Activated CD8-positive, alpha-beta memory T cell treated with anti-CD3 and anti-CD28 coated beads, Interleukin-2, amount 50 U/mL, for 24 hours (primary cell): ENCODE measurements around the gene NDUFC2.
A peak's percentile ranks its signal among the peaks of the same experiment; 100 is the strongest.
"Not testable (repeated sequence)": the region's sequence is repeated elsewhere in the genome, so short reads cannot be mapped to it uniquely, and the experiment has no call there.

Experiments
- DNase-seq: peaks from one replicate; pipeline ENCODE4 v3.0.0-alpha.2; 2020; ENCODE audit errors: extremely low read depth

NDUFC2 gene

GRCh38 chr11:78054971-78055370 is 24.7 kb downstream of the NDUFC2 start:
- DNase-seq, result no peak

DNA sequence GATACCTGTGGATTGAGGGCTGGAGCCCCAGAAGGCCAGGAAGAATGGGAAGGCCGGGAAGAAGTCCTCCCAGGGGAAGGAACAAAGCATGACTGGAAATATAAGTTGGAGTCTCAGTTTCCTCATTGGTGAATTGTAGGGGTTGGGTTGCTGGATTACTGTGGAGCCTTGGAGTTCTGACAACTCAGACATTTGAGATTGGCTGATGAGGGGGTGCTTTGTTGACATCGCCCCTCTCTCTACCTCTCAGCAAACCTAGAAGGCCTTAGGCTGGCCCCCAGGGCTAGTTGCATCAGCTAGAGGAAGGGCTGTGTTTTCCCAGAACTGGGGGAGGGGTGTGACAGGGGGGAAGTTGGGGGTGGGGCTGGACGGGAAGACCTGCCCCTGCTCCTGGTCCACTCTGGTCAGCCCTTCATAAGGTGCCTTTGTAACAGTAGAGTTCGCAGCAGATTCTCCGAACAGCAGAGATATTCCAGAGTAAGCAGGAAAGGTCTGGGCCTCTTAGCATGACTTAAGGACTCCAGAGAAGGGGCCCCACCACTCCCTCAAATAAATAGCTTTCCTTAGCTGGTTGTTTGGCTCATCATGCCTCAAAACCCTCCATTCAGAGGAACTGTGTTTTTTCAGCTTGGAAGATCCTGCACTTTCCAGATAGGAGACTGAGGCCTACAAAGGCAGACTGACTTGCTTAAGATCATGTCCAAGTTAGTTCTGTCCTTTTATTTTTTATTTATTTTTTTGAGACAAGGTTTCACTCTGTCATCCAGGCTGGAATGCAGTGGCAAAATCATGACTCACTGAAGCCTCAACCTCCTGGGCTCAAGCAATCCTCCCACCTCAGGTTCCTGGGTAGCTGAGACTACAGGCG is 28.5 kb downstream of the NDUFC2 start:
- no peak for DNase-seq

GRCh38 chr11:78049348-78049747 is 30.3 kb downstream of the NDUFC2 start:
- no peak for DNase-seq

DNA sequence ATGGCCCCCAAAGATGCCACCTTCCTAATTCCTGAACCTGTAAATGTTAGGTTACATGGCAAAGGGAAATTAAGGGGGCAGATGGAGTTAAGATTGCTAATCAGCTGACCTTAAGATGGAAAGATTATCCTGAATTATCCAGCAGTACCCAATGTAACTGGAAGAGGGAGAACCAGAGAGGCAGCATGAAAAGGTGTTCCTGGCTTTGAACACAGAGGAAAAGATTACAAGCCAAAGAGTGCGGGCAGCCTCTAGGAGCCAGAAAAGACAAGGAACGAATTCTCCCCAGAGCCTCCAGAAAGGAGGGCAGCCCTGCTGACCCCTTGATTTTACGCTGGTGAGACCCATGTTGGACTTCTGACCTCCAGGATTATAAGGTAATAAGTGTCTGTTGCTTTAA is 31.1 kb downstream of the NDUFC2 start:
- DNase-seq, result no peak

- DNase-seq, result no peak
Observed at GRCh38 chr11:78046486-78046854, 33.2 kb downstream of the NDUFC2 start.

DNA sequence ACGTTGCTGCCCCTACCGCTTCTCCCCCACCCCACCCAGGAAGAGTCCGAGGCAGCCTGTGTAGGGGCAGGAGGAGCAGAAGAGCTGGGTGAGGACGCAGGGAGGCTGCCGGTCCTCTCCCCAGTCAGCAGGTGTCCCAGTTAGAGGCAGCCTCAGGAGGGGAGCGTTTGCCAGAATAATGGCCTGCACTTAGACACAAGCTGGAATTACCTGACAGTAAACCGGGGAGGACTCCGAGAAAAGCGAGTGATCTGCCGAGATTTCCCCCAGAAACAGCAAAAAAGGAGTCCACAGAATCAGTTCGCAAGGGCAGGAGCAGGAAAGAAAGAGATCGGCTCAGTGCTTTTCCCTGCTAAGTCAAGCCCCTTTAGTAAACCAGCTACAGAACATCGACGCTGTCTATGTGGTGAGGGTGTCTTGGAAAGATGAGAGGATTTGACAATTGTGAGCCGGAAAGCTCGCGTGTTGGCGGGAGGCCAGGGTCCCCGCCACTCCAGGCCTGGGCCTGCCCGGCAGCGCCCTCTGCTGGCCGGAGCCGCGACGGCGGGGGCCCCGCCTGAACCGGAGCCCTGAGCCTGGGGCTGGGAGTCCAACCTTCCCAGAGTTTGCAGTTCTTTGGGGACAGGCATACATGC is 33.7 kb downstream of the NDUFC2 start:
- peak; percentile 19 for DNase-seq

DNA sequence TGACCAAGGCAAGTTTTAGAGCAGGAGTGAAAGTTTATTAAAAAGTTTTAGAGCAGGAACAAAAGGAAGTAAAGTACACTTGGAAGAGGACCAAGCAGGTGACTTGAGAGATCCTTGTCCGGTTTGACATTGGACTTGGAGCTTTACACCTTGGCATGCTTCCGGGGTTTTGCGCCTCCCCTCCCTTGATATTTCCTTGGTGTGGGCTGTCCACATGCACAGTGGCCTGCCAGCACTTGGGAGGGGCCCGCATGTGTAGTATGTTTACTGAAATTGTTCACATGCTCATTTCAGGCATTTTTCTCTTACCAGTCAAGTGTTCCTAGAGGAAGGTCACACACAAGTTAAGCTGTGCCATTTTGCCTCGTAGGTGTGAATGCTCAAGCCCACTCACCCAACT is 35.0 kb downstream of the NDUFC2 start:
- no peak for DNase-seq

GRCh38 chr11:78041843-78042440 is 37.7 kb downstream of the NDUFC2 start:
- DNase-seq, result no peak

- not testable (repeated sequence) for DNase-seq
Observed at GRCh38 chr11:78041380-78041719, 38.3 kb downstream of the NDUFC2 start.

DNA sequence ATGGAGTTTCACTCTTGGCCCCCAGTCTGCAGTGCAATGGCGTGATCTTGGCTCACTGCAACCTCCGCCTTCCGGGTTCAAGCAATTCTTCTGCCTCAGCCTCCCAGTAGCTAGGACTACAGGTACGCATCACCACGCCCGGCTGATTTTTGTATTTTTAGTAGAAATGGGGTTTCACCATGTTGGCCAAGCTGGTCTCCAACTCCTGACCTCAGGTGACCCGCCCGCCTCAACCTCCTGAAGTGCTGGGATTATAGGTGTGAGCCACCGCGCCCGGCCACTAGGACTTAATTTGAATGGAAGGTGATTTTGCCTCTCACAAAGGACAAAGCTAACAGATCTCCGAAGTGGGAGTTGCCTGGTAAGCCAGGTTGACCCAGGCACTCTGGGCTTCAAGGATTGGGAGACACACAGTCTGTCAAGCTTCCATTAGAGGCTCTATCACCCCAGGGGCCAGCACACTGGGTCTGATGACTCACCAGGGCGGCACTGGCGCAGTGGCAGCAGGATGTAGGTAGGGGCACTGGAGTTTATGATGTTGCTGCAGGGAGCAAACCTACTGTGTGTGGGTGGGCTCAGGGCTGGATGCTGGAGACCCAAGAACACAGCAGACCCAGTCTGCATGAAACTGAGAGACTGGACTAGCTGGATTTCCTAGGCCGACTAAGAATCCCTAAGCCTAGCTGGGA is 38.8 kb downstream of the NDUFC2 start:
- DNase-seq, result no peak

DNA sequence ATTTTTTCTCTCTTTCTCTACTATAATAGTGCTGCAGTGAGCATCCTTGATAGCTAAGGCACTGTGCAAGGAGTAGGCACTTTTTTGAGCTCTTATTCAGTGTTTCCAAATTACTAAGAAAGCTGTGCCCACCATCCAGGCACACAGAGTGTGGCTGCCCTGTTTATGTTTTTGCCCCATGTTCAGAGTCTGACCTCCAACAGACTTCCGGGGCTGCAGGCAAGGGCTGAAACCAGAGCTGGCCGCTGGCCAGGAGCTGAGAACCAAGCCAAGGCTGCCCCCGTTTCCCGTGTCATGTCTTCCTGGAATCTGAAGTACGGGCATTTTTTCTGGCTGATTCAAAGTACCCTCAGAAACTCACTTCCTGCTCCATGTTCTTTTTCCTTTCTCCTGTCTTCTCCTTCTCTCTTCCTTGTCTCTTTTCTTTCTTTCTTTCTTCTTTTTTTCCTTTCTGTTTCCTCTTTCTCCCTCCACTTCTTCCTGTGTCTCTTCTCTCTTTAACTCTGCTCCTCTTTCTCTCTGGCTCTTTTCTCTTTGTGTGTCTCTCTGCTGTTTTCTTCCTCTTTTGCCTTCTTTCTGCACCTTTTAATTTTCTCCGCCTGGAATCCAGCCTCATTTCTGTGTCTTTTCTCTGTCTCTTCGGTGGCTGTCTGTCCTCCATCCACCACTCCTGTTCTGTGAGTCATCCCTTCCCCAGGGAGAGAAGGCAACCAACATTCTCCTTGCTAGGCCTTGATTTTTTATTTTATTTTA is 39.6 kb downstream of the NDUFC2 start:
- no peak for DNase-seq

DNA sequence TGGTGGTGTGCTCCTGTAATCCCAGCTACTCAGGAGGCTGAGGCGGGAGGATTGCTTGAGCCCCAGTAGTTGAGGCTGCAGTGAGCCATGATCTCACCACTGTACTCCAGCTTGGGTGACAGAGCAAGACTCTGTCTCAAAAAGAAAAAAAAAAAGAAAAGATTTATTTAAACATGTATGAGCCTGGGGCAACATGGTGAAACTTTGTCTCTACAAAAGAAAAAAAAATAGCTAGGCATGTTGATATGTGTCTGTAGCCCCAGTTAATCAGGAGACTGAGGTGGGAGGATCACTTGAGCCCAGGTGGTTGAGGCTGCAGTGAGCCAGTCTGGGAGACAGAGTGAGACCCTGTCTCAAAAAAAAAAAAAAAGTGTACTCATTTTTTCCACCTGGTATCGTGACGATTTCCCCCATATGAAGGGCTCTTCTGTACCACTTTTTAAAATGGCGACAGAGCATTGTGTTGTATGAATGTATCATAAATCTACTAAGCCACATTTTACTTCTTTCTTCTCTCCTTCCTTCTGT is 40.2 kb downstream of the NDUFC2 start:
- no peak for DNase-seq

DNA sequence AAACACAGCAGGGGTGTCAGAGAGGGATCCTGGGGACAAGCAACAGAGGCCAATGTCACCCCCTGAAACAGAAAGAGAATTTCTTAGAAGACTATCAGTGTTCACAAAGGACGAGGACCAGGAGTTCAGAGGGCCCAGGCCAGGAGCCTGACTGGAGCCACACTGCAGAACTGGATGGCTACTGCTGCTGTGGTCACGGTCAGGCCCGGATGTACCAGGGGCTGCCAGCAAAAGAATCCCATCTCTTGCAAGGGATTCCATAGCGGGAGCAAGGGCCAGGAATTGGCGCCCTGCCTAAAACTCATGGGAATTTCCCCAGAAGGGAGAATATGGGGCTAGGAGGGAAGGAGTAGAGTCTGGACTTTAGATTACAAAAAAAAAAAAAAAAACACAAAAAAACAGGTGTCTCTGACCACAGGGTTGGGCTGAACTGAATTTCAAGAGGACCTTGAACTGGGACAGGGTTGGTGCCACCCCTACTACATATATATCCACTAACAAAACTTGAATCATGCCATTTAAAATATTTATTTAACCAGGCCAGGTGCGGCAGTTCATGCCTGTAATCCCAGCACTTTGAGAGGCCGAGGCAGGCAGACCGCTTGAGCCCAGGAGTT is 40.9 kb downstream of the NDUFC2 start:
- no peak for DNase-seq

GRCh38 chr11:78037825-78038620 is 41.6 kb downstream of the NDUFC2 start:
- DNase-seq, result no peak

DNA sequence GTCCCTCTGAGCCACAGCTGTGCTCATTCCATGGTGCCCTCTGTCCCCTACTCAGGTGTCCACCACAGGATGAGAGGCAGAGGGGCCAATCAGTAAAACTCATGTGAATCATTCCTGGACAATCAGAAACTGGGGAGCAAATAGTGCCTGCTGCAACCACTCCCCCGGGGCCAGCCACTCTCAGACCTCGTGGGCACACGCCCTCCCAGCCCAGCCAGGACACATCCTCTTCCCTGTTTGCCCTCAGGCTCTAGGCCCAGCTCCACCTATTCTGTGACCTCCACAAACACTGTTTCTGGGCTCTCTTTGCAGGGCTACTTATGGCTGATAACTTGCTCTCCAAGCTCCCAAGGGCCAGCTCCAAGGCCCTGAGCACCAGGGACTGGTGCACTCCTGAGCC is 42.6 kb downstream of the NDUFC2 start:
- no peak for DNase-seq

DNA sequence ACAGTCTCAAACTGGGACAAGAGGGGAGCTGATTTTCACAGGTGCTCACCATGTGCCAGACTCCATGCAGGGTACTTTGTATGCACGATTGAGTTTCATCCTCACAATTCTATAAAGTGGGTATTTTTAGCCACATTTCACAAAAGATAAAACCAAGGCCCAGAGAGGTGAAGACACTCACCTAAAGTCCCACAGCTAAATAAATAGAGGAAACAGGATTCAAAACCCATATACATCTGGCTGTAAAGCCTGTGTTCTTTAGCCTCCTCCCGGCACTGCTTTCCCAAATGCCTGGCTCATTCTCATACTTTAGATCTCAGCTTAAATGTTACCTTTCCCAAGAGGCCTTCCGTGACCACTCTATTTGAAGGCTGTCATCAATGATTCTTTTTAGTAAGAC is 43.3 kb downstream of the NDUFC2 start:
- DNase-seq, result no peak

DNA sequence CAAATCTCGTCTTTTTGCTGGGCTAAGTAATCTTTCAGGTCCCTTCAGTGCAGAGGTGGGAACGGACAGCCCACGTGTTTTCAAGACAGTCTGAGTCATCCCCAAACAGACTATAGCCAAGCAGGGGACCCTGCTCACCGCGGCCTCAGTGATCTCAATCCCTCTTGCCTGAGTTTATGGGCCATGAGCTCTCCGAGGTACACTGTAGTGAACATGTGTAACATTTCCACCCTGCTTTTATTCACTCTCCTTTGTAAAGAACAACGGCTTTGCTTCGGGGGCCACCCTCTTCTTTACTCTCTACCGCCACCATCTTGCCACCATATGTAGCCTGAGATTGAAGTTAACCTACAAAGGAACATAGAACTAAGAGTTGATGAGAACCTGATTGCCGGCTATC is 45.0 kb downstream of the NDUFC2 start:
- DNase-seq, result no peak

DNA sequence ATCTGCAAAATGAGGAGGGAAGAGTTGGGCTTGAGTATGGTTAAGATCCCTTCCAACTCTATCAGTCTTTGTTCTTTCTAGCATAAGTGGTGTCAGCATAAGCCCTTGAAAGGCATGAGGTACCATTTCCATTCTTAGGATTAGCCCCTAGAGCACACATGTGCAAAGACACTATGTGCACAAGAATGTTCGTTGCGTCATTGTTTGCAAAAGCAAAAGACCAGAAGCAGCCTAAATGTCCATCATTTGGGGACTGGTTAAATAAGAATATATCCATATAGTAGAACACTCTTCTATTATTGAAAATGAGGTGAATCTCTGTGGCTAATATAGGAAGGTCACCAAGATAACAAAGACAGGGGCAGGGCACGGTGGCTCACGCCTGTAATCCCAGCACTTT is 46.6 kb downstream of the NDUFC2 start:
- DNase-seq, result no peak

- no peak for DNase-seq
Observed at GRCh38 chr11:78032090-78032489, 47.6 kb downstream of the NDUFC2 start.

GRCh38 chr11:78031629-78032028 is 48.0 kb downstream of the NDUFC2 start:
- DNase-seq, result no peak
